PFSK-1 (cell line): Measurements from ENCODE around the gene SLC43A1.

Experiments
- POLR2AphosphoS5 ChIP-seq: IDR thresholded peaks from 2 replicates; pipeline ENCODE4 v1.6.1; 2012; ENCODE audit warnings: low read depth, mild to moderate bottlenecking, control low read depth, low read length, moderate library complexity
- REST ChIP-seq, 2 experiments: IDR thresholded peaks; 2 replicates each; pipeline versions ENCODE4 v1.6.1 to v1.8.0; 2011 to 2012; ENCODE audit warnings: low read depth in 2 of 2, low read length in 2 of 2, control low read depth in 1 of 2, inconsistent platforms in 1 of 2, mild to moderate bottlenecking in 1 of 2, moderate library complexity in 1 of 2; ENCODE audit not compliant: insufficient read depth in 1 of 2
- SIN3A ChIP-seq: IDR thresholded peaks from 2 replicates; pipeline ENCODE4 v1.6.1; 2012; ENCODE audit warnings: mild to moderate bottlenecking, low read length, moderate library complexity, borderline replicate concordance; ENCODE audit not compliant: insufficient read depth

- no peak for TF ChIP-seq POLR2AphosphoS5
- no peak for TF ChIP-seq SIN3A
- no peak for TF ChIP-seq REST (IDR thresholded peaks at IDR 0.05; ENCODE audit: insufficient read depth in 1 of 2, low read depth in 2 of 2, low read length in 2 of 2)
These were observed 25.7 kb upstream of the SLC43A1 start for GRCh38 chr11:57541169-57541568.
